WTC11 (cell line): ENCODE results near the gene IL21R. TPM values are rescaled to one million over a fixed set of nuclear protein-coding genes. Genes with fewer than 3 reads are reported as not detected.

Source experiments
- EMX1 ChIP-seq: fragments of 250-450 bp; sonication (Bioruptor Pico); IDR thresholded peaks from 2 replicates; pipeline ENCODE4 v1.8.0; 2021; ENCODE audit warnings: mild to moderate bottlenecking
- FOXP4 ChIP-seq: sonication (generic); formaldehyde crosslinking; IDR thresholded peaks from 2 replicates; pipeline ENCODE4 v1.8.0; 2022; ENCODE audit warnings: mild to moderate bottlenecking, missing genetic modification reagents
- GRHL2 ChIP-seq: fragments of 250-450 bp; sonication (Bioruptor Pico); IDR thresholded peaks from 2 replicates; pipeline ENCODE4 v1.8.0; 2022; ENCODE audit warnings: mild to moderate bottlenecking, moderate library complexity; ENCODE audit not compliant: insufficient replicate concordance, severe bottlenecking
- MYBL2 ChIP-seq: sonication (generic); formaldehyde crosslinking; IDR thresholded peaks from 2 replicates; pipeline ENCODE4 v1.8.1; 2023; ENCODE audit warnings: mild to moderate bottlenecking, moderate library complexity, missing genetic modification reagents
- NFYB ChIP-seq: sonication (generic); formaldehyde crosslinking; conservative IDR thresholded peaks from 2 replicates; pipeline ENCODE4 v1.8.0; 2022; ENCODE audit warnings: low read depth, missing genetic modification reagents
- TP53 ChIP-seq: sonication (generic); formaldehyde crosslinking; IDR thresholded peaks from 2 replicates; pipeline ENCODE4 v1.8.1; 2023; ENCODE audit warnings: mild to moderate bottlenecking, missing genetic modification reagents
- ZNF317 ChIP-seq: sonication (generic); formaldehyde crosslinking; IDR thresholded peaks from 2 replicates; pipeline ENCODE4 v1.8.1; 2023; ENCODE audit warnings: low read depth, mild to moderate bottlenecking, moderate library complexity, missing genetic modification reagents, borderline replicate concordance
- ZNF423 ChIP-seq: fragments of 250-450 bp; sonication (Bioruptor Pico); IDR thresholded peaks from 2 replicates; pipeline ENCODE4 v2.1.2; 2022; ENCODE audit warnings: mild to moderate bottlenecking, moderate library complexity
- total RNA-seq: library from RNA; stranded (reverse); gene quantifications from 3 replicates; pipeline ENCODE4 v1.2.3, GENCODE V29; 2021
- TF ChIP-seq, protein P1 (sequence below): sonication (generic); formaldehyde crosslinking; IDR thresholded peaks from 2 replicates; pipeline ENCODE4 v1.8.0; 2023; ENCODE audit warnings: missing genetic modification reagents, mild to moderate bottlenecking, borderline replicate concordance
- TF ChIP-seq, protein P2 (sequence below): fragments of 250-450 bp; sonication (Bioruptor Pico); IDR thresholded peaks from 2 replicates; pipeline ENCODE4 v2.1.2; 2022; ENCODE audit warnings: mild to moderate bottlenecking, moderate library complexity
- TF ChIP-seq, protein P3 (sequence below): sonication (generic); formaldehyde crosslinking; IDR thresholded peaks from 2 replicates; pipeline ENCODE4 v1.8.1; 2022; ENCODE audit warnings: missing genetic modification reagents, borderline replicate concordance
- TF ChIP-seq, protein P4 (sequence below): fragments of 250-450 bp; sonication (Bioruptor Pico); IDR thresholded peaks from 2 replicates; pipeline ENCODE4 v1.9.0; 2021; ENCODE audit warnings: mild to moderate bottlenecking
- TF ChIP-seq, protein P5 (sequence below): sonication (generic); formaldehyde crosslinking; IDR thresholded peaks from 2 replicates; pipeline ENCODE4 v1.8.0; 2022; ENCODE audit warnings: missing genetic modification reagents
- TF ChIP-seq, protein P6 (sequence below): sonication (generic); formaldehyde crosslinking; IDR thresholded peaks from 2 replicates; pipeline ENCODE4 v1.8.1; 2022; ENCODE audit warnings: low read depth, missing genetic modification reagents, borderline replicate concordance

IL21R gene
- total RNA-seq, 1 experiment from 2014 or later: 0.70 TPM

DNA sequence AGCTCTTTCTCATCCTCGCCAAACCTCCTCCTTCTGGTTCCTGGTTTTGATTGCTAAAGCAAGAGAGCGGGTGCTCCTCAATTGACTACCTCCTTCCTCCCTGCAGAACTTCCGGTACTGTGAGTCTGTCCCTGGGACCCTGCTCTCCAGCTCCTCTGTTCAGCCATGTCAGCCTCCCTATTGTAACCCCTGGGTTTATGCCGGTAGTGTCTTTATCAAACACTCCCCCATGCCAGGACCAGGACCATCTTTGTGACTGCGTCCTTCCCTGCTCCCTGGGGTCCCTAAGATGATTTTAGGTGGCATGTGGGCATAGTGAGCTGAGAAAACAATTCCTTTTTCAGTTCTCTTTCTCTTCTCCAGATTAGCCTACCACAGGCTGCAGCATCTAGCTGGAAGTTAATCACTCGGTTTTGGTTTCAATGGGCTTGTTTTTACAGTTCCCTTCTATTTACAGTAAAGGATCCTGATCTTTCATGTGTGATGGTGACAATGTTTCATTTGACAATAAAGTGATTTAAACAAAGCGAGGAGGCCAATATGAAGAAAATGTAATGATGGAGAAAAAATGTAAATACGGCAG is 27.7 kb upstream of the IL21R start (continued):
- TF ChIP-seq, protein P1, sequence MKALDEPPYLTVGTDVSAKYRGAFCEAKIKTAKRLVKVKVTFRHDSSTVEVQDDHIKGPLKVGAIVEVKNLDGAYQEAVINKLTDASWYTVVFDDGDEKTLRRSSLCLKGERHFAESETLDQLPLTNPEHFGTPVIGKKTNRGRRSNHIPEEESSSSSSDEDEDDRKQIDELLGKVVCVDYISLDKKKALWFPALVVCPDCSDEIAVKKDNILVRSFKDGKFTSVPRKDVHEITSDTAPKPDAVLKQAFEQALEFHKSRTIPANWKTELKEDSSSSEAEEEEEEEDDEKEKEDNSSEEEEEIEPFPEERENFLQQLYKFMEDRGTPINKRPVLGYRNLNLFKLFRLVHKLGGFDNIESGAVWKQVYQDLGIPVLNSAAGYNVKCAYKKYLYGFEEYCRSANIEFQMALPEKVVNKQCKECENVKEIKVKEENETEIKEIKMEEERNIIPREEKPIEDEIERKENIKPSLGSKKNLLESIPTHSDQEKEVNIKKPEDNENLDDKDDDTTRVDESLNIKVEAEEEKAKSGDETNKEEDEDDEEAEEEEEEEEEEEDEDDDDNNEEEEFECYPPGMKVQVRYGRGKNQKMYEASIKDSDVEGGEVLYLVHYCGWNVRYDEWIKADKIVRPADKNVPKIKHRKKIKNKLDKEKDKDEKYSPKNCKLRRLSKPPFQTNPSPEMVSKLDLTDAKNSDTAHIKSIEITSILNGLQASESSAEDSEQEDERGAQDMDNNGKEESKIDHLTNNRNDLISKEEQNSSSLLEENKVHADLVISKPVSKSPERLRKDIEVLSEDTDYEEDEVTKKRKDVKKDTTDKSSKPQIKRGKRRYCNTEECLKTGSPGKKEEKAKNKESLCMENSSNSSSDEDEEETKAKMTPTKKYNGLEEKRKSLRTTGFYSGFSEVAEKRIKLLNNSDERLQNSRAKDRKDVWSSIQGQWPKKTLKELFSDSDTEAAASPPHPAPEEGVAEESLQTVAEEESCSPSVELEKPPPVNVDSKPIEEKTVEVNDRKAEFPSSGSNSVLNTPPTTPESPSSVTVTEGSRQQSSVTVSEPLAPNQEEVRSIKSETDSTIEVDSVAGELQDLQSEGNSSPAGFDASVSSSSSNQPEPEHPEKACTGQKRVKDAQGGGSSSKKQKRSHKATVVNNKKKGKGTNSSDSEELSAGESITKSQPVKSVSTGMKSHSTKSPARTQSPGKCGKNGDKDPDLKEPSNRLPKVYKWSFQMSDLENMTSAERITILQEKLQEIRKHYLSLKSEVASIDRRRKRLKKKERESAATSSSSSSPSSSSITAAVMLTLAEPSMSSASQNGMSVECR (CRISPR knock-in tag): no peak
- TF ChIP-seq FOXP4 (no peak), EMX1 (CRISPR knock-in tag) (no peak), NFYB (no peak), MYBL2 (no peak), TP53 (CRISPR knock-in tag) (no peak), GRHL2 (no peak), ZNF423 (CRISPR knock-in tag) (no peak), ZNF317 (no peak)
- TF ChIP-seq, protein P2, sequence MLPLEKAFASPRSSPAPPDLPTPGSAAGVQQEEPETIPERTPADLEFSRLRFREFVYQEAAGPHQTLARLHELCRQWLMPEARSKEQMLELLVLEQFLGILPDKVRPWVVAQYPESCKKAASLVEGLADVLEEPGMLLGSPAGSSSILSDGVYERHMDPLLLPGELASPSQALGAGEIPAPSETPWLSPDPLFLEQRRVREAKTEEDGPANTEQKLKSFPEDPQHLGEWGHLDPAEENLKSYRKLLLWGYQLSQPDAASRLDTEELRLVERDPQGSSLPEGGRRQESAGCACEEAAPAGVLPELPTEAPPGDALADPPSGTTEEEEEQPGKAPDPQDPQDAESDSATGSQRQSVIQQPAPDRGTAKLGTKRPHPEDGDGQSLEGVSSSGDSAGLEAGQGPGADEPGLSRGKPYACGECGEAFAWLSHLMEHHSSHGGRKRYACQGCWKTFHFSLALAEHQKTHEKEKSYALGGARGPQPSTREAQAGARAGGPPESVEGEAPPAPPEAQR (CRISPR knock-in tag): no peak
- TF ChIP-seq, protein P3, sequence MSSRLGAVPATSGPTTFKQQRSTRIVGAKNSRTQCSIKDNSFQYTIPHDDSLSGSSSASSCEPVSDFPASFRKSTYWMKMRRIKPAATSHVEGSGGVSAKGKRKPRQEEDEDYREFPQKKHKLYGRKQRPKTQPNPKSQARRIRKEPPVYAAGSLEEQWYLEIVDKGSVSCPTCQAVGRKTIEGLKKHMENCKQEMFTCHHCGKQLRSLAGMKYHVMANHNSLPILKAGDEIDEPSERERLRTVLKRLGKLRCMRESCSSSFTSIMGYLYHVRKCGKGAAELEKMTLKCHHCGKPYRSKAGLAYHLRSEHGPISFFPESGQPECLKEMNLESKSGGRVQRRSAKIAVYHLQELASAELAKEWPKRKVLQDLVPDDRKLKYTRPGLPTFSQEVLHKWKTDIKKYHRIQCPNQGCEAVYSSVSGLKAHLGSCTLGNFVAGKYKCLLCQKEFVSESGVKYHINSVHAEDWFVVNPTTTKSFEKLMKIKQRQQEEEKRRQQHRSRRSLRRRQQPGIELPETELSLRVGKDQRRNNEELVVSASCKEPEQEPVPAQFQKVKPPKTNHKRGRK (CRISPR knock-in tag): no peak
- TF ChIP-seq, protein P4, sequence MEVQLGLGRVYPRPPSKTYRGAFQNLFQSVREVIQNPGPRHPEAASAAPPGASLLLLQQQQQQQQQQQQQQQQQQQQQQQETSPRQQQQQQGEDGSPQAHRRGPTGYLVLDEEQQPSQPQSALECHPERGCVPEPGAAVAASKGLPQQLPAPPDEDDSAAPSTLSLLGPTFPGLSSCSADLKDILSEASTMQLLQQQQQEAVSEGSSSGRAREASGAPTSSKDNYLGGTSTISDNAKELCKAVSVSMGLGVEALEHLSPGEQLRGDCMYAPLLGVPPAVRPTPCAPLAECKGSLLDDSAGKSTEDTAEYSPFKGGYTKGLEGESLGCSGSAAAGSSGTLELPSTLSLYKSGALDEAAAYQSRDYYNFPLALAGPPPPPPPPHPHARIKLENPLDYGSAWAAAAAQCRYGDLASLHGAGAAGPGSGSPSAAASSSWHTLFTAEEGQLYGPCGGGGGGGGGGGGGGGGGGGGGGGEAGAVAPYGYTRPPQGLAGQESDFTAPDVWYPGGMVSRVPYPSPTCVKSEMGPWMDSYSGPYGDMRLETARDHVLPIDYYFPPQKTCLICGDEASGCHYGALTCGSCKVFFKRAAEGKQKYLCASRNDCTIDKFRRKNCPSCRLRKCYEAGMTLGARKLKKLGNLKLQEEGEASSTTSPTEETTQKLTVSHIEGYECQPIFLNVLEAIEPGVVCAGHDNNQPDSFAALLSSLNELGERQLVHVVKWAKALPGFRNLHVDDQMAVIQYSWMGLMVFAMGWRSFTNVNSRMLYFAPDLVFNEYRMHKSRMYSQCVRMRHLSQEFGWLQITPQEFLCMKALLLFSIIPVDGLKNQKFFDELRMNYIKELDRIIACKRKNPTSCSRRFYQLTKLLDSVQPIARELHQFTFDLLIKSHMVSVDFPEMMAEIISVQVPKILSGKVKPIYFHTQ (CRISPR knock-in tag): no peak
- TF ChIP-seq, protein P5, sequence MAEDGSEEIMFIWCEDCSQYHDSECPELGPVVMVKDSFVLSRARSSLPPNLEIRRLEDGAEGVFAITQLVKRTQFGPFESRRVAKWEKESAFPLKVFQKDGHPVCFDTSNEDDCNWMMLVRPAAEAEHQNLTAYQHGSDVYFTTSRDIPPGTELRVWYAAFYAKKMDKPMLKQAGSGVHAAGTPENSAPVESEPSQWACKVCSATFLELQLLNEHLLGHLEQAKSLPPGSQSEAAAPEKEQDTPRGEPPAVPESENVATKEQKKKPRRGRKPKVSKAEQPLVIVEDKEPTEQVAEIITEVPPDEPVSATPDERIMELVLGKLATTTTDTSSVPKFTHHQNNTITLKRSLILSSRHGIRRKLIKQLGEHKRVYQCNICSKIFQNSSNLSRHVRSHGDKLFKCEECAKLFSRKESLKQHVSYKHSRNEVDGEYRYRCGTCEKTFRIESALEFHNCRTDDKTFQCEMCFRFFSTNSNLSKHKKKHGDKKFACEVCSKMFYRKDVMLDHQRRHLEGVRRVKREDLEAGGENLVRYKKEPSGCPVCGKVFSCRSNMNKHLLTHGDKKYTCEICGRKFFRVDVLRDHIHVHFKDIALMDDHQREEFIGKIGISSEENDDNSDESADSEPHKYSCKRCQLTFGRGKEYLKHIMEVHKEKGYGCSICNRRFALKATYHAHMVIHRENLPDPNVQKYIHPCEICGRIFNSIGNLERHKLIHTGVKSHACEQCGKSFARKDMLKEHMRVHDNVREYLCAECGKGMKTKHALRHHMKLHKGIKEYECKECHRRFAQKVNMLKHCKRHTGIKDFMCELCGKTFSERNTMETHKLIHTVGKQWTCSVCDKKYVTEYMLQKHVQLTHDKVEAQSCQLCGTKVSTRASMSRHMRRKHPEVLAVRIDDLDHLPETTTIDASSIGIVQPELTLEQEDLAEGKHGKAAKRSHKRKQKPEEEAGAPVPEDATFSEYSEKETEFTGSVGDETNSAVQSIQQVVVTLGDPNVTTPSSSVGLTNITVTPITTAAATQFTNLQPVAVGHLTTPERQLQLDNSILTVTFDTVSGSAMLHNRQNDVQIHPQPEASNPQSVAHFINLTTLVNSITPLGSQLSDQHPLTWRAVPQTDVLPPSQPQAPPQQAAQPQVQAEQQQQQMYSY (CRISPR knock-in tag): no peak
- TF ChIP-seq, protein P6, sequence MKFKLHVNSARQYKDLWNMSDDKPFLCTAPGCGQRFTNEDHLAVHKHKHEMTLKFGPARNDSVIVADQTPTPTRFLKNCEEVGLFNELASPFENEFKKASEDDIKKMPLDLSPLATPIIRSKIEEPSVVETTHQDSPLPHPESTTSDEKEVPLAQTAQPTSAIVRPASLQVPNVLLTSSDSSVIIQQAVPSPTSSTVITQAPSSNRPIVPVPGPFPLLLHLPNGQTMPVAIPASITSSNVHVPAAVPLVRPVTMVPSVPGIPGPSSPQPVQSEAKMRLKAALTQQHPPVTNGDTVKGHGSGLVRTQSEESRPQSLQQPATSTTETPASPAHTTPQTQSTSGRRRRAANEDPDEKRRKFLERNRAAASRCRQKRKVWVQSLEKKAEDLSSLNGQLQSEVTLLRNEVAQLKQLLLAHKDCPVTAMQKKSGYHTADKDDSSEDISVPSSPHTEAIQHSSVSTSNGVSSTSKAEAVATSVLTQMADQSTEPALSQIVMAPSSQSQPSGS: no peak
- TF ChIP-seq, all 79 proteins: peak for 0
